H9 (cell line): ENCODE results near the gene TAOK2. TPM values are rescaled to one million over a fixed set of nuclear protein-coding genes. Genes with fewer than 3 reads are reported as not detected.

Experiments used
- DNase-seq: peaks from one replicate; pipeline ENCODE4 v3.0.0-alpha.2; 2017
- H2AFZ ChIP-seq: one replicate; pipeline ENCODE4 v1.6.1; 2013; ENCODE audit warnings: mild to moderate bottlenecking, low read length, control low read depth, moderate library complexity
- H2AK5ac ChIP-seq: 2 replicates; pipeline ENCODE4 v1.6.1; 2013; ENCODE audit warnings: low read length, control low read depth, mixed read lengths; ENCODE audit not compliant: insufficient read length
- H2BK120ac ChIP-seq: one replicate; pipeline ENCODE4 v1.6.1; 2013; ENCODE audit warnings: low read depth, mild to moderate bottlenecking, low read length, control low read depth, inconsistent platforms; ENCODE audit not compliant: poor library complexity, severe bottlenecking
- H2BK12ac ChIP-seq: 2 replicates; pipeline ENCODE4 v1.6.1; 2013; ENCODE audit warnings: low read length, control low read depth, mixed read lengths, low read depth; ENCODE audit not compliant: insufficient read length
- H2BK15ac ChIP-seq: 2 replicates; pipeline ENCODE4 v1.6.1; 2013; ENCODE audit warnings: low read depth, low read length, control low read depth
- H2BK20ac ChIP-seq: one replicate; pipeline ENCODE4 v1.6.1; 2013; ENCODE audit warnings: low read depth, mild to moderate bottlenecking, low read length, control low read depth, inconsistent platforms; ENCODE audit not compliant: poor library complexity, severe bottlenecking
- H2BK5ac ChIP-seq: 2 replicates; pipeline ENCODE4 v1.6.1; 2013; ENCODE audit warnings: low read length, control low read depth, mixed read lengths; ENCODE audit not compliant: insufficient read length
- H3K14ac ChIP-seq: 2 replicates; pipeline ENCODE4 v1.6.1; 2013; ENCODE audit warnings: low read length, control low read depth; ENCODE audit not compliant: insufficient read depth
- H3K18ac ChIP-seq: 2 replicates; pipeline ENCODE4 v1.6.1; 2013; ENCODE audit warnings: low read depth, mild to moderate bottlenecking, mixed read lengths, low read length, control low read depth; ENCODE audit not compliant: insufficient read length
- H3K23ac ChIP-seq: 2 replicates; pipeline ENCODE4 v1.6.1; 2013; ENCODE audit warnings: low read length, control low read depth, mixed read lengths, low read depth; ENCODE audit not compliant: insufficient read length
- H3K23me2 ChIP-seq: 2 replicates; pipeline ENCODE4 v1.6.1; 2013; ENCODE audit warnings: low read depth, mild to moderate bottlenecking, mixed read lengths, low read length, control low read depth; ENCODE audit not compliant: insufficient read length, poor library complexity, severe bottlenecking
- H3K27ac ChIP-seq: 2 replicates; pipeline ENCODE4 v1.5.1; 2013; ENCODE audit warnings: low read length, control low read depth, mixed read lengths, low read depth; ENCODE audit not compliant: insufficient read length
- H3K27me3 ChIP-seq: 2 replicates; pipeline ENCODE4 v1.6.1; 2013; ENCODE audit warnings: low read length, control low read depth, inconsistent platforms; ENCODE audit not compliant: insufficient read depth
- H3K4ac ChIP-seq: 2 replicates; pipeline ENCODE4 v1.6.1; 2013; ENCODE audit warnings: low read depth, mild to moderate bottlenecking, control low read depth, inconsistent platforms, low read length, moderate library complexity
- H3K4me1 ChIP-seq: 2 replicates; pipeline ENCODE4 v1.6.1; 2013; ENCODE audit warnings: low read length, control low read depth, inconsistent platforms; ENCODE audit not compliant: insufficient read depth
- H3K4me2 ChIP-seq: 2 replicates; pipeline ENCODE4 v1.6.1; 2013; ENCODE audit warnings: low read length, control low read depth, mixed read lengths; ENCODE audit not compliant: insufficient read length, insufficient read depth
- H3K56ac ChIP-seq: 2 replicates; pipeline ENCODE4 v1.6.1; 2013; ENCODE audit warnings: low read depth, mild to moderate bottlenecking, mixed read lengths, low read length, control low read depth; ENCODE audit not compliant: insufficient read length
- H3K79me1 ChIP-seq: 2 replicates; pipeline ENCODE4 v1.6.1; 2013; ENCODE audit warnings: low read depth, mild to moderate bottlenecking, moderate library complexity, low read length, control low read depth, inconsistent platforms; ENCODE audit not compliant: insufficient read depth, poor library complexity, severe bottlenecking
- H3K79me2 ChIP-seq: 2 replicates; pipeline ENCODE4 v1.6.1; 2013; ENCODE audit warnings: low read length, control low read depth, inconsistent platforms; ENCODE audit not compliant: insufficient read depth
- H3K9ac ChIP-seq: 2 replicates; pipeline ENCODE4 v1.6.1; 2013; ENCODE audit warnings: low read length, control low read depth, mixed read lengths; ENCODE audit not compliant: insufficient read length; ENCODE audit errors: extremely low read depth
- H3K9me3 ChIP-seq: one replicate; pipeline ENCODE4 v1.6.1; 2013; ENCODE audit warnings: low read depth, low read length, inconsistent platforms; ENCODE audit not compliant: control insufficient read depth
- H3T11ph ChIP-seq: one replicate; pipeline ENCODE4 v1.6.1; 2013; ENCODE audit warnings: mild to moderate bottlenecking, low read length, control low read depth, inconsistent platforms
- H4K20me1 ChIP-seq: one replicate; pipeline ENCODE4 v1.6.1; 2013; ENCODE audit not compliant: control insufficient read depth, insufficient read length, insufficient read depth
- H4K5ac ChIP-seq: 2 replicates; pipeline ENCODE4 v1.6.1; 2013; ENCODE audit warnings: low read depth, mild to moderate bottlenecking, mixed read lengths, low read length, control low read depth; ENCODE audit not compliant: insufficient read length
- H4K8ac ChIP-seq: replicated peaks from 2 replicates; pipeline ENCODE4 v1.6.1; 2013; ENCODE audit warnings: low read length, control low read depth, mixed read lengths, low read depth; ENCODE audit not compliant: insufficient read length
- H4K91ac ChIP-seq: 2 replicates; pipeline ENCODE4 v1.6.1; 2013; ENCODE audit warnings: low read depth, mild to moderate bottlenecking, moderate library complexity, mixed read lengths, low read length, control low read depth; ENCODE audit not compliant: insufficient read length
- H3K27ac Mint-ChIP-seq, 3 experiments: 2 replicates in 2 of 3; 3 replicates in 1 of 3; pipeline ENCODE4 v1.8.0; 2020 to 2021; ENCODE audit warnings: mixed read lengths in 3 of 3, mild to moderate bottlenecking in 1 of 3, moderate library complexity in 1 of 3
- H3K27me3 Mint-ChIP-seq: 2 replicates; pipeline ENCODE4 v1.8.0; 2021; ENCODE audit warnings: low read depth, mild to moderate bottlenecking, moderate library complexity, mixed read lengths
- H3K36me3 Mint-ChIP-seq, 3 experiments: 2 replicates in 2 of 3; 3 replicates in 1 of 3; pipeline ENCODE4 v1.8.0; 2020 to 2021; ENCODE audit warnings: low read depth in 3 of 3, mixed read lengths in 3 of 3; ENCODE audit not compliant: insufficient read depth in 1 of 3
- H3K4me1 Mint-ChIP-seq, 2 experiments: 2 replicates each; pipeline ENCODE4 v1.8.0; 2020; ENCODE audit warnings: mixed read lengths in 2 of 2
- H3K4me3 Mint-ChIP-seq, 2 experiments: 2 replicates in 1 of 2; 3 replicates in 1 of 2; pipeline ENCODE4 v1.8.0; 2020 to 2021; ENCODE audit warnings: mild to moderate bottlenecking in 2 of 2, mixed read lengths in 2 of 2, moderate library complexity in 1 of 2
- H3K9me3 Mint-ChIP-seq, 2 experiments: 2 replicates in 1 of 2; 3 replicates in 1 of 2; pipeline ENCODE4 v1.8.0; 2020; ENCODE audit warnings: mild to moderate bottlenecking in 2 of 2, mixed read lengths in 2 of 2, moderate library complexity in 1 of 2
- WGBS: extraction: QIAGEN DNeasy Blood & Tissue Kit; methylation state at CpG from one replicate; pipeline ENCODE4 v1.1.7; 2013; ENCODE audit warnings: missing lambda C conversion rate, low lambda C conversion rate, mixed read lengths; ENCODE audit not compliant: insufficient read length; ENCODE audit errors: extremely low coverage; 5-methylcytosine and 5-hydroxymethylcytosine counted together
- total RNA-seq: library from RNA; stranded (reverse); gene quantifications from 2 replicates; pipeline ENCODE4 v1.2.1, GENCODE V29; 2021
- TF ChIP-seq, protein P1 (sequence below): fragments of 200-600 bp; sonication (generic); conservative IDR thresholded peaks from 3 replicates; pipeline ENCODE4 v1.8.0; 2021; ENCODE audit warnings: antibody characterized with exemption, mild to moderate bottlenecking

The TAOK2 gene
- total RNA-seq, 1 experiment from 2014 or later = 43.9 TPM

DNA sequence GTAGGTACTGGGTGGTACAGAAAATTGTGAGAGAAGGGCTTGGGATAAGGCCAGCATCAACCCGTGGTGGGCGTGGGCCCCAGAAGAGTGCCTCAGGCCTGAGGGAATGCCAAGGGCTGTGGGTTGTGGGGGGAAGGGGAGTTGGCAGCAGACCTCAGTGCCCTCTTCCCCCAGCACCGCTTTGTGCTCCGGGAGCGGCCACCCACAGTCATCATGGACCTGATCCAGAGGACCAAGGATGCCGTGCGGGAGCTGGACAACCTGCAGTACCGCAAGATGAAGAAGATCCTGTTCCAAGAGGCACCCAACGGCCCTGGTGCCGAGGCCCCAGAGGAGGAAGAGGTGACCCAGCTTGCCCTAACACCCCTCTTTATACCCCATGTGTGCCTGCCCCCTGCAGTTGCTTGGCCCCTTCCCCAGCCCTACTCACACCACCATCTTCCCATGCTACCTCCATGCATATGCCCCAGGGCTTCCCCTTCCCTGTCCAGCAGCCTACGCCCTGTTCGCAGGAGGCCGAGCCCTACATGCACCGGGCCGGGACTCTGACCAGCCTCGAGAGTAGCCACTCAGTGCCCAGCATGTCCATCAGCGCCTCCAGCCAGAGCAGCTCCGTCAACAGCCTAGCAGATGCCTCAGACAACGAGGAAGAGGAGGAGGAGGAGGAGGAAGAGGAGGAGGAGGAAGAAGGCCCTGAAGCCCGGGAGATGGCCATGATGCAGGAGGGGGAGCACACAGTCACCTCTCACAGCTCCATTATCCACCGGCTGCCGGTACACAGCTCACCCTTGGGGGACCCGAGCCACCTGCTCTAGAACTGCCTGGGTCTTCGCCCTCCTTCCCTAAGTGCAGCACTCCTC is 9.1 kb downstream of the TAOK2 start:
- no peak overlapping the region for H3K9ac ChIP-seq
- no peak overlapping the region for H2BK15ac ChIP-seq
- H3T11ph ChIP-seq = no peak overlapping the region
- H2BK120ac ChIP-seq = no peak overlapping the region
- H3K23ac ChIP-seq = no peak overlapping the region
- TF ChIP-seq, protein P1, sequence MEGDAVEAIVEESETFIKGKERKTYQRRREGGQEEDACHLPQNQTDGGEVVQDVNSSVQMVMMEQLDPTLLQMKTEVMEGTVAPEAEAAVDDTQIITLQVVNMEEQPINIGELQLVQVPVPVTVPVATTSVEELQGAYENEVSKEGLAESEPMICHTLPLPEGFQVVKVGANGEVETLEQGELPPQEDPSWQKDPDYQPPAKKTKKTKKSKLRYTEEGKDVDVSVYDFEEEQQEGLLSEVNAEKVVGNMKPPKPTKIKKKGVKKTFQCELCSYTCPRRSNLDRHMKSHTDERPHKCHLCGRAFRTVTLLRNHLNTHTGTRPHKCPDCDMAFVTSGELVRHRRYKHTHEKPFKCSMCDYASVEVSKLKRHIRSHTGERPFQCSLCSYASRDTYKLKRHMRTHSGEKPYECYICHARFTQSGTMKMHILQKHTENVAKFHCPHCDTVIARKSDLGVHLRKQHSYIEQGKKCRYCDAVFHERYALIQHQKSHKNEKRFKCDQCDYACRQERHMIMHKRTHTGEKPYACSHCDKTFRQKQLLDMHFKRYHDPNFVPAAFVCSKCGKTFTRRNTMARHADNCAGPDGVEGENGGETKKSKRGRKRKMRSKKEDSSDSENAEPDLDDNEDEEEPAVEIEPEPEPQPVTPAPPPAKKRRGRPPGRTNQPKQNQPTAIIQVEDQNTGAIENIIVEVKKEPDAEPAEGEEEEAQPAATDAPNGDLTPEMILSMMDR = no peak
- H3K4me3 Mint-ChIP-seq = no peak overlapping the region
- H2AFZ ChIP-seq = no peak overlapping the region
- no peaks in the 10 kb centered on the region for H3K9me3 ChIP-seq
- H2BK20ac ChIP-seq = no peak overlapping the region
- H2AK5ac ChIP-seq = no peak overlapping the region
- H3K36me3 Mint-ChIP-seq = peaks cover 54 to 87% (median 82%) of the 10 kb centered on the region in 3 experiments
- no peak overlapping the region for H3K4ac ChIP-seq
- no peak overlapping the region for H3K4me2 ChIP-seq
- no peaks in the 10 kb centered on the region for H3K79me2 ChIP-seq
- no peaks in the 10 kb centered on the region for H3K9me3 Mint-ChIP-seq
- H4K20me1 ChIP-seq = no peaks in the 10 kb centered on the region
- DNase-seq = no peak
- WGBS = no CpG with 5 or more reads among the region's 24 CpGs
- no peak overlapping the region for H4K8ac ChIP-seq
- no peaks in the 10 kb centered on the region for H3K79me1 ChIP-seq
- H3K27me3 ChIP-seq = no peaks in the 10 kb centered on the region
- no peak overlapping the region; a peak in 1 of 7 replicates for H3K27ac Mint-ChIP-seq
- H2BK12ac ChIP-seq = no peak overlapping the region
- H3K4me1 ChIP-seq = no peaks in the 10 kb centered on the region
- H2BK5ac ChIP-seq = no peak overlapping the region
- H3K23me2 ChIP-seq = no peaks in the 10 kb centered on the region
- no peak overlapping the region for H3K14ac ChIP-seq
- no peaks in the 10 kb centered on the region for H3K4me1 Mint-ChIP-seq
- no peak overlapping the region for H4K91ac ChIP-seq
- no peak overlapping the region for H3K56ac ChIP-seq
- no peak overlapping the region for H4K5ac ChIP-seq
- H3K27me3 Mint-ChIP-seq = no peaks in the 10 kb centered on the region
- H3K18ac ChIP-seq = no peak overlapping the region
- H3K27ac ChIP-seq = no peak overlapping the region
